Posterior cingulate gyrus (tissue), 11 donors: ENCODE measurements around the gene DNAJC5.
A peak's percentile ranks its signal among the peaks of the same experiment; 100 is the strongest.

ENCODE experiments used
- DNase-seq, 10 donors: peaks; one replicate each; pipeline versions ENCODE4 v3.0.0 to v3.0.0-alpha.2; 2020 to 2021; ENCODE audit warnings: mixed read lengths in 3 of 10
- intact Hi-C: fragments of 100-400 bp; cut with DNase I; formaldehyde crosslinking; loops from one replicate; pipeline ENCODE4 v1.15.1; 2023

The DNAJC5 gene

DNA sequence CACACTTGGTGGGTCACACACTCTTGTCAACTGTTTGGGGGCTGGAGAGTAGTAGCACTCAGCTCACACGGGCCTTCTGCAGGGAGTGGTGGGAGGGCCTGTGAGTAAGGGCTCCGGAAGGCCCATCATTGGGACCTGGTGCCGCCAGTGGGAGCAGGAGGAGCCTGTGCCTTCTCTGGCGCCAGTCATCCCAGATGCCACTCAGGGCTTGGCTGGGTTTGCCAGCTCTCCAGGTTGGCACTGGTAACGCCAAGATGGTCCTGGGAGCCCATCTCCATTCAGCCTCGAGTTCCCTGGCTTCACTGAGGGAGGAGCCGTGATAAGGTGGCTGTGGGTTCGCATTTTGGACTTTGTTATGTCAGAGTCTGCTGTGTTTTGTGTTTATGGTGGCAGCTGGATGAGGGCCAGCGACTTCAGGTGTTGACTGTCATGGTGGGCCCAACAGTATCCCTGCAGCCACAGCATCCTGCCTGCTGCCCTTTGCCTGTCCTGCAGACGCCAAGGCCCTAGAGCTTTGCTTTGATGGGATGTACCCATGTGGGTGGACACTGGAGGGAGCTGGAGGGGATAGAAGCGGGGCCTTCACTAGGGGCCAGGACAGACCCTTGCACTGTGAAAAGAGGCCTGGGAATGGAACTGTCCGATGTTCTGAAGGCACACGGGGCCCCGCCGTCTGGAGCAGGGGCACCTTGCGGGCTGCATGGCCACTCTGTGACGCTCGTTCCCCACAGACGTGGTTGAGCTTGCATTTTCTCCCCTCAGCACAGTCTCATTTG is 13.3 kb upstream of the DNAJC5 start:
- DNase-seq: no peak
- intact Hi-C loops: no loop called here

DNA sequence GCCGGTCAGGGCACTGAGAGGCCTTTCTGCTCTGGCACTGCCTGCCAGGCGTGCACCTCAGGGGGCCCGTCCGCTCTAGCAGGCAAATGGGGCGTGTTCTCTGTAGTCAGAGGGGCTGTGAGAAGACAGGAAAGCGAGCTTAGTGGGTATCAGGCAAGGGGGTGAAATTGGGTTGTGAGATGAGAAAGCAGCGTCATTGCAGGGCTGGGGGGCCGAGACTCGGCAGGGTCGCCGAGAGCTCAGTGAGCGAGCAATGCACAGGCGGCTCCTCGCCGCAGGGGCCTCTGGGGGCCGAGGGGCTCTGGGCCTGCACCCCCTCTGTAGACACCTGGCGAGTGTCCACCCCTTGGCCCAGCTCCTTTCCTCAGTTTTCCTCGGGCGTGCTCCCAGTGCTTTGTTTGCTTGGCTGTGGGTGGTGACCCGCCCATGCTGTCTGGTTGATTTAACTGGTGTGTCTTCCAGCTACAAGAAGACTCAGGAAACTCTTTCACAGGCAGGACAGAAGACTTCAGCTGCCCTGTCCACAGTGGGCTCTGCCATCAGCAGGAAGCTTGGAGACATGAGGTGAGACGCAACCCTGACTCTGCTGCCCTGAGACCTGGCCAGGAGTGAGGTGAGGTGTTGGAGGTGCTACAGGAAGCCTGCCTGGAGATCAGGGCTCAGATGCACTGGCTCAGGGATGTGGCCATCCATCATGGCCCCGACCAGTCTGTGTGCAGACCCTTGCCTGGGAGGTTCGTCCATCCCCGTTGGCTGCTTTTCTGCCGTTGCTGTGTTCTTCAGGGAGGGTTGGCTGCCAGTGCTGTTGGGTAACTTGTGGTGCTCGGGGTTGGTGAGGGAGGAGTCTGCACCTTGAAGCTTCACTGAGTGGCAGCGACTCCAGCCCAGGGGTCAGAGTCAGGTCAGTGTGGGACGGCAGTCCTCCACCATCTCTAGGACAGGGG is 12.4 kb upstream of the DNAJC5 start:
- intact Hi-C loops: no loop called here
- DNase-seq: no peak

DNA sequence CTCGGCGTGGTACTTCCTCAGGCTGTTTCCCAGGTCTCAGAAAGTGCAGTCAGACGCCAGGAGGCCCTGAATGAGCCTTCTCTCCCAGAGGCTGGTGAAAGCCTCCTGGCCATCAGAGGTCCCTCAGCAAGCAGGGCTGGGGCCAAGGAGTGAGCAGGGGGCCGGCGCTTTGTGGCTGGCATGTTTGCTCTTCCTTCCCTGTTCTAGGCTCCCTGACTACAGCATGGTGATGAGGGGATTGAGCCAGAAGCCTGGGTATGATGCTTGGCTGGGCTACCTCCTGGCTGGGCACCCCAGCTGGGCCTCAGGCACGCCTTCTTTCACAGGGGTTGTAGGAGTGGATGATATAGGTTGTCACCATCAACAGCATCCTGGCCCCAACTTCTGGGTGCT is 11.7 kb upstream of the DNAJC5 start:
- DNase-seq: no peak
- intact Hi-C loops: no loop called here

DNA sequence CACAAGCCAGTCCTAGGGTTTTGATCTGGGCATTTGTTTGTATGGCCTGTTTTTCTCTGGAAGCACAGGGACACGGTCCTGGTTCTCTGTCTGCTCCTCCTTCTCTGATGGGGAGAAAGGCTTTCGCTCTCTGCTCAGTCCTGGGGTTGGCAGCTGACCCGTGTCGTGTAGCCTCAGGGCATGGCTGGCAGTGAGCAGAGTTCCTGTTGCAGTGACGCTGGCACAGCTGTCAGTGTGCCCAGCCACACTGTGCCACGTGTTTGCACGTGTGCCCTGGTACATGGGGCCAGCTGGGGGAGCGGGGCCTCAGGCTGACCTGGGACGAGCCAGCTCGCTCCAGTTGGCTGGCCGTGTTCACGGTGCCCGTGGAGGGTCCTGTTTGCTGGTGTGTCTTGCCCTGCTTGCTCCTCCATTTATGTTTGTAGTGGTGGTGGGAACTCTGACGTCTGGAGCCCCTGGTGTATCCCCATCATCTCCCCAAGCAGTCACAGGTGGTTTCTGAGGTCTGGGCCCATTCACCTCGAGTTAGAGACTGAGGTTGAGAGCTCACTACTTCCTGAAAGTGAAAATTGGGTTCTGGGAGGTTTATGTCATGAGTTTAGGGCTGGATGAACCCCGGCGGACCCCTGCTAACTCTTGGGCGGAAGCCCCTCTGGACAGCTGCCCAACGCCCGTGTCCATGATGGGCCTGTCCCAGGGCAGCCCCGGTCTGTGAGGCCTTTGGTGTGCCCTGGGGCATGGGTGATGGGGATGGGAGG is 10.2 kb upstream of the DNAJC5 start:
- DNase-seq: peak in 1 of 10 donors; percentile 20
- intact Hi-C loops: no loop called here

DNA sequence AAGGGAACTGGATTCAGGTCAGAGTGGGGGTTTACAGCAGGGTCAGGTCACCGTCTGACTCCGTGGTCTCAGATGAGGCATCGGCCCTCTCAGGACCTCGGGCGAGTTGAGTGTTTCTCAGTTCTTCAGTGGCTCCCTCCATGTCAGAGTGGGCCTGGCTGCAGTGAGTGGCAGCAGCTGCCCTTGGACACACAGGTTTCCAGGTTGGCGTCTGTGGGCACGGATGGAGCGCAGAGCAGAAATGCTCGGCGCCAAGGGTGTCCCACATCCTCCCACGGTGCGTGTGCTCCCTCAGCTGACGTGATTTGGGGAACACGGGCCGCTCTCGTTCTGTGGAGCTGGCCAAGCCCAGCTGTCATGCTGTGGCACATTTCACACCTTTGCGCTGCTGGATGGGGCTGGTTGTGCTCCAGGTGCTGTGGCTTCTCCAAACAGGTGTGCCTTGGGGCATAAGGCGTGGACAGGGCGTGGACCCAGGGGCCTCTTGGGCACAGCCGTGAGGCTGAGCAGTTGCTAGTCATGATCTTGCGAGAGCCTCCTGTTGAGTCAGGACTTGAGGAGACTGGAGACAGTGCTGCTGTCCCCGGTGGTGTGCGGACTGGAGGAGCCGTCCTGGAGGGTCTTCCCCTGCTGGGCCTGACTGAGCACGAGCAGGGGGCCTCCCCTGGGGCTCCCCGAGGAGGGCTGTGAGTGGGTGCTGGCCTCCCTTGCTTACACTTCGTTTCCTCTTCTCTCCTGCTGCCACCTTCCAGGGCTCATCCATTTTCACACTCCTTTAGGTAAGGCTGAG is 9.5 kb upstream of the DNAJC5 start:
- intact Hi-C loops: no loop called here
- DNase-seq: no peak

DNA sequence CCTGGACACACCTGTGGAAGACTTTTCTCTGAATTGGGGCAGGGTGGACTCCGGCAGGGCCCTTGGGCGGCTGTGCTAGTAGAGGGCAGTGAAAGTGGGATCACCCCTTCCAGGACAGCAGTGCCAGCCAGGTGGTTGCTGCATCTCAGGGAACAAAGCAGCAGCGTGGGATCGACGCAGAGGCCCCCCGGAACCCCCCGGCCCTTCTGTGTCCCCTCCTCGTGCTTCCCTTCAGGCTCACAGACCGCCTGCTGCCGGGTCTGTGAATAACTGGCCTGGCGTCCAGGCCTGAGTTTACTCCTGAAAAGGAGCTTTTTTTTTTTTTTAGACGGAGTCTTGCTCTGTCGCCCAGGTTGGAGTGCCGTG is 8.9 kb upstream of the DNAJC5 start:
- intact Hi-C loops: no loop called here
- no peak for DNase-seq

DNA sequence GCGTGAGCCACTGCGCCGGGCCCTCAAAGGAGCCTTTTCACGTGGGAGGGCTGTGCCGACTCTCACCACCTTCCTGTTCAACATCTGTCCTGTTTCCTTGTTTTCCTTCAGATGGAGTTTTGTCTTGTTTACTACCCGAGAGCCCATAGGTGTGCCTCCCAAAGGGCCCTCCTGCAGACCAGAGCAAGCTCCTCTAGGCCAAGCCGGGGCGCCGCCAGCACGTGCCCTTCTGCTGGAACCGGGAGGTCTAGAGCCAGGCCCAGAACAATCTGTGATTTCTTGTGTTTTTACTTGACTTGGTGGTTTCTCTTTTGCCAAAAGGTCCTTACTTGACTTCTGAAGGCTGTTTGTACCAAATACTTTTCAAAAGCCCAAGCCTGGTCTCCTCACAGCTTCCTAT is 8.0 kb upstream of the DNAJC5 start:
- intact Hi-C loops: no loop called here
- DNase-seq: no peak

DNA sequence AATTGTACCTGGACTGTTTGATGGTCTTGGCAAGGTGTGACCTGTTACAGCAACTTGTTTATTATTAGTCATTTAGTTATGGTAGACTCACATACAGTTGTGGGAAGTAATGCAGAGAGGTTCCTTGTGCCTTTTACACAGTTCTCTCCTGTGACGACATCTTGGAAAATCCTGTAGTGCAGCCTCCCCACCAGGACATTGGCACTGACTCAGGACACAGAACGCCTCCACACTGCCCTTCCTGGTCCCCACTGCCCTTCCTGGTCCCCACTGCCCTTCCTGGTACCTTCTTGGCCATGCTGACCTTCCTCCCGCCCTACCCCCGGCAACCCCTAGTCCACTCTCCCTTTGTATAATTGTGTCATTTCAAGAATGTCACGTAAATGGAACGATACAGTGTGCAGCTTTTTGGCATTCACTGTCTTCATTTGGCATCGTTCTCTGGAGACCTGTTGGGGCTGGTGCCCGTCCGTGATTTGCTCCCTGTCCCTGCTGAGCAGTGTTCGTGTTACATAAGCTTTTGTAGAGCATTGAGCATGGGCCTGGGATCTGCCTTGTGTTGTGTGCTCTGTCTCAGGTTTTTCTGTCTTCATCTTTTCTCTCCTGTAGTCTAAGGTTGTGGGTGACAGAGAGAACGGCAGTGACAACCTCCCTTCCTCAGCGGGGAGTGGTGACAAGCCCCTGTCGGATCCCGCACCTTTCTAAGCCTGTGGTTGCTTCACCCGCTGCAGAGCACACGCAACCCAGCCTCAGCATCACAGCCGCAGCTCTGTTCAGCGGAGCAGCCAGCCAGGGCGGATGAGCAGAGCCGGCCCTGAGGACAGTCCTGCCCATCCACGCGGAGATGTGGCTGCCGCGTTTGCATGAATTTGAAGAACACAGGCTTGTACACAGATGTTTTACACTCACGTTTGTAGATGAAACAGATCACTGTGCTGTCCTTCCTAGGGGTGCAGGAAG is 5.4 kb upstream of the DNAJC5 start:
- intact Hi-C loops: no loop called here
- no peak for DNase-seq

DNA sequence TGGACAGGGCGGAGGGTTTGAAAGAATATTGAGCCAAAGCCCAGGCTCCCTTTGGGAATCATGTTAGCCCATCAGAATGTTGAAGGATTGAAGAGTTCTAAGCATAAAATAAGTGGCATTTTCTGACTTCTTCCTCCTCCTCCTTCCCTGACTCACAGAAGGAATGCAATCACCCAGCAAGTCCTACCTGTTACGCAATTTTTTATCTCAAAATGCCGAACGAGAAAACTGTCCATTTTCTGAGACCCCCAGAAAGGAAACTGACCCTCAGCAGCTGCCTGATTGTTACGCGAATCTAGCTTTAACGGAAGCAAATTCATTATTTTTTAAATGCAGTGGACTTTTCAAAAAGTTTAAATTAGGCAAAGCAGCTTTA is 4.7 kb upstream of the DNAJC5 start:
- no peak for DNase-seq
- intact Hi-C loops: no loop called here

DNA sequence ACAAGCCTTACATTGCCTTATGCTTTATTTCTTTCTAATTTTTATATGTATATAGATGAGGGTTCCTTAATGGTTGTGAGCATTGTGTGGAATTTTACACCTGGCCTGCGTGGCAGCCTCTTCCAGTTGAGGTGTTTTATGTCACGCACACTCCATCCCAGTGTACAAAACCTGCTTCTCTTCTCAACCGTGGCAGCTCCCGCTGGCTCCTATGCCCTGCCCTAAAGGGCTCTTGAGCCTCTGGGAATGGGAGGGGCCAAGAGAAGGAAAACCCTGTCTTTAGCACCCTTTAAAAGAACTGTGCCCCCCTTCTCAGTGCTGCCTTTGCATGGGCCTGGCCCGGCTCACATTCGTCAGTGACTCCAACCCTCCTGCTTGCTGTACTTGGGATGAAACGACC is 4.3 kb upstream of the DNAJC5 start:
- intact Hi-C loops: no loop called here

DNA sequence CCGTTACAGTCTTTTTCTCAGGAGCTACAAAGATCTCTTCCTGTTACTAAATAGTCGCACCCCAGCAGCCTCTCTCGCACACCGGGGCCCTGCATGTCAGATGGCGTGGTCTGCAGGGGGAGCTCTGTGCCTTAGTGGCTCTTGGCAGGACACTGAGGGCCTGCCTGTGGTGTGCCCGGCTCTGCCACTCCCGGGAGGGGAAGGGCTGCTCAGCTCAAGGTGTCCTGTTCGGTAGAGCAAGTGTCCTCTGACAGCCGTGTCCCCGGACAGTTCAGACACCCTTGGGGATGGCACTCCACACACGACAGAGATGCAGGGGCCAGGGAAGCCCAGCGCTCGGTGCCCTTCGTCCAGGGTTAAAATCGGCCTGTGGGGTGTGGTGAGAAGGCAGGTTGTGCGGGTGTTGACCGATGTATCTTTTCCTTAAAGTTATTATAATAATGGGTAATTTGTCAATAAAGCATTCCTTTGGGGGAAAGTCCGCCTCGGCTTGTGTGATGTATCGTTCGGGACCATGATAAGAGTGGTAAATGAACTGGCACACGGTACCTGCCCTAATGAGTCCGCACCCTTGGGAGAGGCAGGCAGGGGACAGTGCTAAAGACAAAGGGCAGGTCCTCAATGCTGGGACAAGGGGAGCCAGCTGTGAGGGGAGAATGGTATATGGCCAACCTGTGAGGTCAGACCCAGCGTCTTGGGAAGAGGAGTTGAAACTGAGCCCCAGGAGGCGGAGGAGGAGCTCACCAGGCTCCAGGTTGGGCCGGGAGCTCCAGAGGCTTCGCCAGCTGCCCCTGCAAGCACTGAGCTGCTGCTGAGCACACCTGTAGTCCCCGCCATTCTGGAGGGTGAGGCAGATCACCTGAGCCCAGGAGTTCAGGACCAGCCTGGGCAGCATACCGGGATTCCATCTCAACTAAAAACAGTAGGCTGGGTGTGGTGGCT is 3.6 kb upstream of the DNAJC5 start:
- DNase-seq: no peak
- intact Hi-C loops: no loop called here

More for the DNA sequence above, 4.3 kb upstream of the DNAJC5 start:
- DNase-seq: no peak

DNA sequence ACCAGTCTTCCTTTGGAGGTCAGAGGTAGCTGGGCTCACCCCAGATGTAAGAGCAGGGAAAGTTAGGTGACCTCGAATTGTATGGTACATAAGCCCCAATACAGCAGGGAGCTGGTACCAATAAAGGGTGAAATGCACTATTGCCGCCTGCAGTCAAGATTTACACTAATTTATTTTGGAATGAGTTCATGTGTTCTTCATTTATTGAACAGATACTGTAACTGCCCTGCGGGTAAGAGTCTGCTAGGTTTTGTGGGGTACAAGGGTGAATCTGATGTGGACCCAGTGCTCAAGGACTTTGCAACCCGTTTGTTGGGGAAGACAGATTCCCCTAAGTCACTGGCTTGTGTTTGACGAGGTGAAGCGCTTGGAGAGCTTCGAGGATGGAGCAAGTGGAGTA is 2.5 kb upstream of the DNAJC5 start:
- DNase-seq: no peak
- intact Hi-C loops: no loop called here

DNA sequence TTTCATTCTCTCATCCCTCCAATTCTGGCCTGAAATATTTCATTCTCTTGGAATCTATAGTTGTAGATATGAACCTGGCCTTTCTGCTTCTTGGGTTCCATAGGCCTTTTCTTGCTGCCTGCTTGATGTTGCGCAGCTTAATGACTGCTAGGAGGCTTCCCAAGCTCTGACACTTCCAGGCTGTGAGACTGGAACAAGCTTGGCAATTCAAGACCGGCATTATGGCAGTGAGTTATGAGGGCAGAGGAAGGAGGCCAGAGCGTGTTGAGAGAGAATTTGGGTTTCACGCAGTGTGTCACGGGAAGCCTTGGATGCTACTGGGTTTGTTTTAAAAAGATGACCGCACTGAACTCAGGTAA is 948 bp upstream of the DNAJC5 start:
- DNase-seq: no peak
- intact Hi-C loops: loop anchor here (2.0 kb wide), 2 partner anchors 29 to 63 kb away; partner anchors contain the start of genes TPD52L2 and UCKL1

DNA sequence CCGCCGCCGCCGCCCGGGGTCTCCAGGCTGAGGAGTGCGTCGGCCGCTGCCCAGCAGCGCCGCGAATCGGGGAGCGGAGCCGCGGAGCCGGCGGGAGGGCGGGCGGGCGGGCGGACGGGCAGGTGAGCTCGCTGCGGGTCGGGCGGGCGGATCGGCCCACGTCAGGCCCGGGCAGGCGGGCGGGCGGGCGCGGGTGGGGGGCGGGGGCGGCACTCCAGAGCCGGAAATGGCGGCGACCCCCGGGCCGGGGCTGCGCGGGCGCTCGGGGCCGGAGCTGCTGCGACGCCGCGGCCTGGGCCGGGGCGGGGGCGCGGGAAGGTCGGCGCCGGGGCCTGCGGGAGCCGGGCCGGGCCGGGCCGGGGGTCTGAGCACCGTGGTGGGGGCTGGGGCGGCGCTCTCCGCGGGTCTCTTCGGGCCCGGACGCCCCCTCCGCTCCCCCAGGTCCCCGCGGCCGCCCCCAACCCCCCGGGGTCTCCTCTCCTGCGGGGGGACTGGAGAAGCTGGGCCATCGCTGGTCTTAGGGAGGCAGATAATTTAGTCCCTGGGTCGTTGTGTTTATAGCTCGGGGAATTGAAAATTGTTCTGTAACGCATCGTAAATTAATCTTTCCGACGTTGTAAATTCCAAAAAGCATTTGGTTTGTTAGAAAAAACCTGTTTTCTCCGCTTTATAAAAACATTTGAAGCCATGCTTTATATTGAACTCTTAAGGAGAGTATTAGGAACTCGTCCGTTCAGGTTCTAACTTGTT is 451 bp downstream of the DNAJC5 start:
- intact Hi-C loops: loop anchor here (2.0 to 5.0 kb wide), 3 partner anchors 31 to 167 kb away; partner anchors contain the start of genes TCEA2, TPD52L2 and UCKL1
- no peak for DNase-seq

DNA sequence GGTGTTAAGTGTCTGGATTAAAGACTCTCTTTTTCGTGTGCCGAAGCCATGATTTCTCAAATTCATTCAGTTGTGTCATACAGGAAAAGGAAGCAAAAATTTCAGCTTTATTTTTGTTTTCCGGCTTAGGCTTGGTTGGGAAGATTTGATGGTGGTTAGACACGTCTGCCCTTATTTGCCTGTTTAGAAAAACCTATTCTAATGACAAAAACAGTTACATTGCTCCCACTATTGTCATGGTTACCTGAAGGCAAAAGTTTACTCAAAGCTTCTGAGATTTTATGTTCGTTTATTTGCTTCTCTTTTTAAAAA is 982 bp downstream of the DNAJC5 start:
- intact Hi-C loops: loop anchor here (2.0 to 5.0 kb wide), 3 partner anchors 31 to 166 kb away; partner anchors contain the start of genes TCEA2, TPD52L2 and UCKL1
- DNase-seq: no peak

DNA sequence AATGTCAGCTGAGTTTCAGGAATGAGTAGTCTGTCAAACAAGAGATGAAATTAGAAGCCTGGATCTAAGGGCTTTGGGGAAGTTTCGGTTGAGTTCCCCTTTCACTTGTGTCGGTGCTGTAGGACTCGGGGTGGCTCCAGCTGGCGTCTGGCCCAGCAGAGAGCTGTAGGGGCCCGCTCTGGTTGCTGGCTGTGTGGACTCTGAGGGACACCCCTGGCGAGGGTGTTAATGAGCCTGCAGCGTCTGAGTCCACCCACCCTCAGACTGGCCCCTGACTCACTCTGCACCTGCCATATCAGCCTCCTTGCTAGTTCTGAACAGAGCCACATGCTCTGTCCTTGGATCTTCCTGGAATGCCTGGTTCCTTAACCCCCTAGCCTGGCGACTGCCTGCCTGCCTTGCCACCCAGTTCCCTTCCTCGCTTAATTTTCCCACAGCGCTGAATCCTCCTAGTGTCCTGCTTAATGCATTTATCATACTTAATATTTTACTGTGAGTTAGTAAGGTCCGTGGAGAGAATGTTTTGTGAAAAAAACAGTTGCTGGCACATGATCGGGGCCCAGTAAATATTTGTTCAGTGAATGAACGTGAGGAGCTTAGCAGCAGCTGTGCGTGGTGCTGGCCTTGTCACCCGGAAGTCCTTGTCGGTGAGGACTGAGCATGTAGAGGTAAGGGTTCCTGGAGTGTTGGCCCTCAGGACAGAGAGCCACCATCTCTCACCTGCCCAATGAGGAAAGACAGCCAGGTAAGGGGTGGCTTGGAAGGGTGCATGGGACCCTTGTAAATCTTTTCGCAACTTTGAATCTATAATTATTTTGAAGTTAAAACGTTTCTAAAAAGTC is 1.6 kb downstream of the DNAJC5 start:
- intact Hi-C loops: loop anchor here (5.0 kb wide), 1 partner anchor 166 kb away; the partner anchor contains the start of gene TCEA2
- peak in 2 of 10 donors; percentile 27 to 30 for DNase-seq
